Measurements from ENCODE around the gene SRSF3.

The SRSF3 gene

GRCh38 chr6:36609582-36609981 lies 15.4 kb downstream of the SRSF3 start:
- 0 out of 2 replicates have a peak, but pooled peaks have one; percentile 28 for TF ChIP-seq MZF1 (tag by site-specific recombination; IDR thresholded peaks at IDR 0.05; ENCODE audit: borderline replicate concordance)
- peak; percentile 68; the same call in 1 of the 2 replicates for TF ChIP-seq ZNF600 (tag by site-specific recombination; IDR thresholded peaks at IDR 0.05)
- no peak for TF ChIP-seq KLF7 (tag by site-specific recombination; IDR thresholded peaks at IDR 0.05; ENCODE audit: borderline replicate concordance)
- Histone ChIP-seq H3K4me1 (ENCODE audit: control insufficient read depth, insufficient read depth, low read length) (no peaks in the 10 kb centered on the region), H3K36me3 (ENCODE audit: control insufficient read depth in 2 of 2, insufficient read depth in 1 of 2, low read length in 2 of 2) (peaks cover 52 to 86% of the 10 kb centered on the region in 2 experiments), H3K4me3 (ENCODE audit: low read depth, low read length) (no peak overlapping the region), H3K9me3 (ENCODE audit: control insufficient read depth, insufficient read depth, low read depth, low read length) (no peaks in the 10 kb centered on the region), H3K27ac (ENCODE audit: extremely low read depth, low read depth, low read length) (0 out of 2 replicates have a peak overlapping the region, but pooled peaks have one; percentile 70)
- ChIA-PET POLR2A (interaction anchor here (0.6 to 5.2 kb wide), 9 partner anchors 8 to 300 kb away, joined by 3 to 25 read pairs (median 4); no protein-coding TSS in a partner anchor), CTCF (interaction anchor here (1.1 to 10.2 kb wide), 3 partner anchors 115 to 150 kb away, joined by 6 to 156 read pairs (median 17); no protein-coding TSS in a partner anchor)

- Histone ChIP-seq H3K4me1 (ENCODE audit: control insufficient read depth, insufficient read depth, low read length) (no peaks in the 10 kb centered on the region), H3K4me3 (ENCODE audit: low read depth, low read length) (no peak overlapping the region), H3K9me3 (ENCODE audit: control insufficient read depth, insufficient read depth, low read depth, low read length) (no peaks in the 10 kb centered on the region), H3K27ac (ENCODE audit: extremely low read depth, low read depth, low read length) (no peak overlapping the region), H3K36me3 (ENCODE audit: control insufficient read depth in 2 of 2, insufficient read depth in 1 of 2, low read length in 2 of 2) (peaks cover 46 to 79% of the 10 kb centered on the region in 2 experiments)
- ChIA-PET POLR2A (interaction anchor here (0.5 to 5.2 kb wide), 9 partner anchors 9 to 300 kb away, joined by 3 to 25 read pairs (median 4); no protein-coding TSS in a partner anchor), CTCF (interaction anchor here (0.6 to 10.2 kb wide), 7 partner anchors 21 to 603 kb away, joined by 3 to 156 read pairs (median 3); partner anchors contain the start of gene CDKN1A)
- TF ChIP-seq KLF9 (tag by site-specific recombination; IDR thresholded peaks at IDR 0.05; ENCODE audit: low read depth) (no peak), ZNF362 (tag by site-specific recombination; IDR thresholded peaks at IDR 0.05) (peak; percentile 44; the same call in 1 of the 2 replicates)
Observed at GRCh38 chr6:36610041-36610955, 16.1 kb downstream of the SRSF3 start.

- H3K4me3 ChIP-seq (ENCODE audit: low read depth, low read length), result no peak overlapping the region
- no peaks in the 10 kb centered on the region for H3K9me3 ChIP-seq (ENCODE audit: control insufficient read depth, insufficient read depth, low read depth, low read length)
- CTCF ChIA-PET, result interaction anchor here (0.6 to 10.2 kb wide), 7 partner anchors 20 to 185 kb away, joined by 3 to 156 read pairs (median 3); partner anchors contain the start of gene CDKN1A
- POLR2A ChIA-PET, result interaction anchor here (0.5 to 5.2 kb wide), 5 partner anchors 10 to 29 kb away, joined by 4 to 25 read pairs (median 8); no protein-coding TSS in a partner anchor
- H3K27ac ChIP-seq (ENCODE audit: extremely low read depth, low read depth, low read length), result no peak overlapping the region
- H3K36me3 ChIP-seq (ENCODE audit: control insufficient read depth in 2 of 2, insufficient read depth in 1 of 2, low read length in 2 of 2), result peaks cover 40 to 73% of the 10 kb centered on the region in 2 experiments
- H3K4me1 ChIP-seq (ENCODE audit: control insufficient read depth, insufficient read depth, low read length), result no peaks in the 10 kb centered on the region
- TF ChIP-seq ZNF394 (tag by site-specific recombination; IDR thresholded peaks at IDR 0.05; ENCODE audit: borderline replicate concordance), result no peak
- TF ChIP-seq ZNF211 (tag by site-specific recombination; IDR thresholded peaks at IDR 0.05; ENCODE audit: low read depth), result no peak
- no peak for TF ChIP-seq PRDM10 (tag by site-specific recombination; IDR thresholded peaks at IDR 0.05)
- TF ChIP-seq ZNF146 (tag by site-specific recombination; IDR thresholded peaks at IDR 0.05), result no peak
- no peak for TF ChIP-seq ZFP37 (tag by site-specific recombination; IDR thresholded peaks at IDR 0.05)
- TF ChIP-seq ZNF555 (tag by site-specific recombination; conservative IDR thresholded peaks at IDR 0.05), result no peak
- TF ChIP-seq ZNF132 (tag by site-specific recombination; IDR thresholded peaks at IDR 0.05; ENCODE audit: borderline replicate concordance), result no peak
- TF ChIP-seq ELK4 (IDR thresholded peaks at IDR 0.05; ENCODE audit: borderline replicate concordance, low read depth, low read length), result no peak
- no peak for TF ChIP-seq ZBTB49 (tag by site-specific recombination; IDR thresholded peaks at IDR 0.05; ENCODE audit: low read depth)
- no peak for TF ChIP-seq ZNF416 (tag by site-specific recombination; IDR thresholded peaks at IDR 0.05)
- TF ChIP-seq SETDB1 (IDR thresholded peaks at IDR 0.05; ENCODE audit: insufficient read length, low read length), result no peak
- TF ChIP-seq AEBP2 (tag by site-specific recombination; IDR thresholded peaks at IDR 0.05; ENCODE audit: borderline replicate concordance), result no peak
- TF ChIP-seq ZNF558 (tag by site-specific recombination; IDR thresholded peaks at IDR 0.05), result no peak
Observed at GRCh38 chr6:36610956-36611336, 16.8 kb downstream of the SRSF3 start.
